ENCODE measurements around the gene IRF7.

Gene IRF7

DNA sequence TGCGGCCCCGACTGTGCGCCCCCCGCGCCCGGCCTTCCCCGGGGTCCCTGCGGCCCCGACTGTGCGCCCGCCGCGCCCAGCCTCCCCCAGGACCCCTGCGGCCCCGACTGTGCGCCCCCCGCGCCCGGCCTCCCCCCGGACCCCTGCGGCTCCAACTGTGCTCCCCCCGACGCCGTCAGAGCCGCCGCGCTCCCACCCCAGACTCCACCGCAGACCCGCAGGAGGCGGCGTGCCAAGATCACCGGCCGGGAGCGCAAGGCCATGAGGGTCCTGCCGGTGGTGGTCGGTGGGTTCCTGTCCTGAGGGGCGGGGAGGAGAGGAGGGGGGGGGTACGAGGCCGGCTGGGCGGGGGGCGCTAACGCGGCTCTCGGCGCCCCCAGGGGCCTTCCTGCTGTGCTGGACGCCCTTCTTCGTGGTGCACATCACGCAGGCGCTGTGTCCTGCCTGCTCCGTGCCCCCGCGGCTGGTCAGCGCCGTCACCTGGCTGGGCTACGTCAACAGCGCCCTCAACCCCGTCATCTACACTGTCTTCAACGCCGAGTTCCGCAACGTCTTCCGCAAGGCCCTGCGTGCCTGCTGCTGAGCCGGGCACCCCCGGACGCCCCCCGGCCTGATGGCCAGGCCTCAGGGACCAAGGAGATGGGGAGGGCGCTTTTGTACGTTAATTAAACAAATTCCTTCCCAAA is 24.4 kb upstream of the IRF7 start:
- DNase-seq = no peak

DNA sequence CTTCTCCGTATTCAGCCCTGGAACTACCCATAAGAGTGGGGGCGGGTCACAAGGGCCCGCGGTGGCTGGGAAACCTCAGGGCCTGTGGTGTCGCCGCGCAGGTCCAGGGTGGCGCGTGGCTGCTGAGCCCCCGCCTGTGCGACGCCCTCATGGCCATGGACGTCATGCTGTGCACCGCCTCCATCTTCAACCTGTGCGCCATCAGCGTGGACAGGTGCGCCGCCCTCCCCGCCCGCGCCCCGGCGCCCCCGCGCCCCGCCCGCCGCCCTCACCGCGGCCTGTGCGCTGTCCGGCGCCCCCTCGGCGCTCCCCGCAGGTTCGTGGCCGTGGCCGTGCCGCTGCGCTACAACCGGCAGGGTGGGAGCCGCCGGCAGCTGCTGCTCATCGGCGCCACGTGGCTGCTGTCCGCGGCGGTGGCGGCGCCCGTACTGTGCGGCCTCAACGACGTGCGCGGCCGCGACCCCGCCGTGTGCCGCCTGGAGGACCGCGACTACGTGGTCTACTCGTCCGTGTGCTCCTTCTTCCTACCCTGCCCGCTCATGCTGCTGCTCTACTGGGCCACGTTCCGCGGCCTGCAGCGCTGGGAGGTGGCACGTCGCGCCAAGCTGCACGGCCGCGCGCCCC is 23.7 kb upstream of the IRF7 start:
- DNase-seq = no peak

DNA sequence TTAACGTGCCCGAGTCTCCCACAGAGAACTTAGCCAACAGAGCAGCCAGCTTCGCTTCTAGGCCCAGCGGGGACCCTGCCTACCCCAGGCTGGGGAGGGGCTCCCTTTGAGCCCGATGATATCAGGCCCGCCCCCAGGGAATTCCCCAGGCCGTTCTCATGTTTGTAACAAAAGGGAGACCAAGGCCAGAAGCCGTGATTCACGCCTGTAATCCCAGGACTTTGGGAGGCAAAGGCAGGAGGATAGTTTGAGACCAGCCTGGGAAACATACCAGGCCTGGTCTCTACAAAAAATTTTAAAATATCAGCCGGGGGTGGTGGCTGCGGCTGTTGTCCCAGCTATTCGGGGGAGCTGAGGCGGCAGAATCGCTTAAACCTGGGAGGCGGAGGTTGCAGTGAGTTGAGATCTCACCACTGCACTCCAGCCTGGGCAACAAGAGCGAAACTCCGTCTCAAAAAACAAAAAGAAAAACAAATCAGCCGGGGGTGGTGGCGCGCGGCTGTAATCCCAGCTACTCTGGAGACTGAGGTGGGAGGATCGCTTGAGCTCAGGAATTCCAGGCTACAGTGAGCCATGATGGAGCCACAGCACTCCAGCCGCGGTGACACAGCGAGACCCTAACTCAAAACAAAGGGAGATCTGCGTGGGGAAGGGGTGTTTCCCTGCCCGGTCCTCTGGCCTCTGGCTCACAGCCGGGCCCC is 23.0 kb upstream of the IRF7 start:
- no peak for DNase-seq

DNA sequence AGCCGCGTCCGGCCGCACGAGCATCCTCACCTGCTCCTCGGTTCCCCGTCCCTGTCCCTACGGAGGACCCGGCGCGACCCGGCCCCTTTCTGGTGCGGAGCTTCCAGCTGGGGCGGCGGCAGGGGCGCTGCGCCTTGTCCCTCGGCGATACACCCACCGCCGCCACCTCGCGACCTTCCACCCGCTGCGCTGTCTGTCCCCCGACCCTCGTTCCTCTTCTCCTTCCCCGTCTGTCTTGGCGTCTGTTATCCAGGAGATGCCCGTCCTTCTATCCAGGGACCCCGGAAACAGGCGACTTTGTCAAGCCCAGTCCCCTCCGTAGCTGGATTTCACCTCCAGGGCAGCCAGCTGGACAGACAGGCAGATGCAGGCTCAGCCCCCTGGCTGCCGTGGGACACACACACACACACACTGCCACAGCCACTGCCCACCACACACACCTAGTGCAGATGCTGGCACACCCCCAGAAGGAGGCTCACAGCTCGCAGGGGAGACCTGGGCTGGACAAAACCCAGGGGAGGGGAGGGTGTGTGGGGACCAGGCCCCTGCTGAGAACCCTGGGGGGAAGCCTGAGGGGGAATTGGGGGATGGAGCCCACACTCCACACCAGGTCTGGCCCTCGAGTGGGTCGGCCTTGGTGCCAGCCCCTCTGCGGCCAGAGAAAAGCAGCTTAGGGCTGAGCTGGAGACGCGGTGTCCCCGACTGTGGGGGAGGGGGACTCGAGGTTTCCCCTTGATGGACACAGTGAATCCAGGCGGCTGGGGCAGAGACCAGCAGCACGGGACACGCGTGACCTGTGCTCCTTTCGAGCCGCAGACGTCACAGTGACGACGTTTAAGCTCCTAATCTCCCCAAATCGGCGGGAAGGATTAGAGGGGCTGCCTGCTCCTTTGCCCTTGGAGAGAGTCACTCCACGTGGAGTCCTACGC is 22.1 kb upstream of the IRF7 start:
- DNase-seq = no peak

DNA sequence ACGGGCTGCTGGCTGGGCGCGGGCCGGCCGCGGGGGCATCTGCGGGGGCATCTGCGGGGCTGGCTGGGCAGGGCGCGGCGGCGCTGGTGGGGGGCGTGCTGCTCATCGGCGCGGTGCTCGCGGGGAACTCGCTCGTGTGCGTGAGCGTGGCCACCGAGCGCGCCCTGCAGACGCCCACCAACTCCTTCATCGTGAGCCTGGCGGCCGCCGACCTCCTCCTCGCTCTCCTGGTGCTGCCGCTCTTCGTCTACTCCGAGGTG is 21.5 kb upstream of the IRF7 start:
- no peak for DNase-seq

DNA sequence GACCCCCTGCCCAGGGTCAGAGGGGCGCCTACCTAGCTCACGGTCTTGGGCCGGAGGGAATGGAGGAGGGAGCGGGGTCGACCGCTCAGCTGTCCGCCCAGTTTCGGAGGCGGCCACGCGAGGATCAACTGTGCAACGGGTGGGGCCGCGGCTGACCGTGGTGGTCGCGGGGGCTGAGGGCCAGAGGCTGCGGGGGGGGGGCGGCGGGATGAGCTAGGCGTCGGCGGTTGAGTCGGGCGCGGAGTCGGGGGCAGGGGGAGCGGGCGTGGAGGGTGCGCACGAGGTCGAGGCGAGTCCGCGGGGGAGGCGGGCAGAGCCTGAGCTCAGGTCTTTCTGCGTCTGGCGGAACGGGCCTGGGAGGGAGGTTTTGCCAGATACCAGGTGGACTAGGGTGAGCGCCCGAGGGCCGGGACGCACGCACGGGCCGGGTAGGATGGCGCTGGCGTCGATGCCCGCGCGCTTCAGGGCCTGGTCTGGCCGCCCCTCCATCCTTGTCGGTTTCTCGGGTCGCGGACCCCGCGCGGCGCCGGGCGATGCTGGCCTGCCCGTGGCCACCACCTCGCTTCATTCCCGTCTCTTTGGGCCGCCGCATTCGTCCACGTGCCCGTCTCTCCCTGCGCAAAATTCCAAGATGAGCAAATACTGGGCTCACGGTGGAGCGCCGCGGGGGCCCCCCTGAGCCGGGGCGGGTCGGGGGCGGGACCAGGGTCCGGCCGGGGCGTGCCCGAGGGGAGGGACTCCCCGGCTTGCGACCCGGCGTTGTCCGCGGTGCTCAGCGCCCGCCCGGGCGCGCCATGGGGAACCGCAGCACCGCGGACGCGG is 21.0 kb upstream of the IRF7 start, which contains the start of gene DRD4:
Gene DRD4, plus strand, starts transcription at position 759 of the 822 bp plus-strand sequence. Its CDS starts 36 bp downstream, at position 795.
- no peak for DNase-seq

DNA sequence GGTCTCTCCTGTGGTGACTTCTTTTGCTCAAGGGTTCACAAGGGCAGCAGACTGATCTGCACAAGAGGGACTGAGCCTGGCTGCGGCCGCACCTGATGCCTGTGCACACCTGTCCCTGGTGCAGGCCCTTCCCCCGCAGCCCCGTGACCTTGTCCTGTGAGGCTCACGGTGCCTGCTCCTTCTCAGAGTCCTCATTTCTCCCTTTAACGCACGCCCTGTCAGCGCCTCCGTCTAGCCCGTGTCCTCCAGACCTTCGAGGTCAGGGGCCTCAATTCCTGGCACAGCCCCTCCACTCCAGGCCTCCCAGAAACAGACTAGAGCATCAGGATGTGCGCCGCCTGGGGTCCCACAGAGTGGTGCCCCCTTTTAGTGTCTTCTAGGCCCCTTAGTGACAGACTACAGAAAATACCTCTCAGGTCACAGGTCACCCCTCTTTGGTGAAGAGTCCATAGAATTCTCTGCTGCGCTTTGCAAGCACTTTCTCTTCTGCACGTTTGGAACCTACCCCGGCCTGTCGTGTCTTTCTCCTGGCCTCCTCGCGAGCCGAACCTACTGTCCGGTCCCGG is 20.3 kb upstream of the IRF7 start:
- DNase-seq = no peak

DNA sequence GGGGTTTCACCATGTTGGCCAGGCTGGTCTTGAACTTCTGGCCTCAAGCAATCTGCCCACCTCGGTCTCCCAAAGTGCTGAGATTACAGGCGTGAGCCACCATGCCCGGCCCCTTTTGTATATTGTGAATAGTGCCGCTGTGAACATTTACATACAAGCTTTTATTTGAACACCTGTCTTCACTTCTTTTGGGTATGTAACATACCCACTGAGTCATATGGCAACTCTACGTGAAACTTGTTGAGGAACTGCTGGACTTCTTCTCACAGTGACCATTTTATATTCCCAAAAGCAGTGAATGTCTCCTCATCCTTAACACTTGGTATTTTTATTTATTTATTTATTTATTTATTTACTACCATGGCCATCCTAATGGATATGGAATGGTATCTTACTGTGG is 15.1 kb upstream of the IRF7 start:
- DNase-seq = no peak

DNA sequence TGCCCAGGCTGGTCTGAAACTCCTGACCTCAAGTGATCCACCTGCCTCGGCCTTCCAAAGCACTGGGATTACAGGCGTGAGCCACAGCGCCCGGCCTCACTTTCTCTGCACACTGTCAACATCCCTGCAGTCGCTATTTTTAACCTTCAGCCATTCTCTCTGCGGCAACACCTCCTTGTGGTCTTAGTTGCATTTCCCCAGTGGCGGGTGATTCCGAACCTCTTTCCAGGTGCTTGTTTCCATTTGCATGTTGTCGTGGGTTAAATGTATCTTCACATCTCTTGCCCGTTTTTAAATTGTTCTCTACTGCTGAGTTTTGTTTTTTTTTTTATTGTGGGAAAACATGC is 13.5 kb upstream of the IRF7 start:
- no peak for DNase-seq

DNA sequence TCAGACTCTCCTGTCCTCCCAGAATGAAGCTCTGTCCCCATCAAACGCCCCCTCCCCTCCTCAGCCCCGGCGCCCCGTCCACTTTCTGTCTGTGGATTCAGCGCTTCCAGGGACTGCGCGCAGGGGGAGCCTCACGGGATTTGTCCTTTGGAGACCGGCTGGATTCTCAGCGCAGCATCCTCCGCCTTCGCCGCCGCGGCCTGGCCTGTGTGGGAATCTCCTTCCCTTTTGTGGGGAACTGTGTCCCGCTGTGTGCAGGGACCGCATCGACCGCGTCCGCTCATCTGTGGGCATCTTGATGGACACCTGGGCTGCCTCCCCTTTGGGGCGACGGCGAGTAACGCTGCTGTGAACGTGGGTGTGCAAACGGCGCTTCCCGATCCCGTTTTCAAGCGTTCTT is 12.3 kb upstream of the IRF7 start:
- DNase-seq = no peak

DNA sequence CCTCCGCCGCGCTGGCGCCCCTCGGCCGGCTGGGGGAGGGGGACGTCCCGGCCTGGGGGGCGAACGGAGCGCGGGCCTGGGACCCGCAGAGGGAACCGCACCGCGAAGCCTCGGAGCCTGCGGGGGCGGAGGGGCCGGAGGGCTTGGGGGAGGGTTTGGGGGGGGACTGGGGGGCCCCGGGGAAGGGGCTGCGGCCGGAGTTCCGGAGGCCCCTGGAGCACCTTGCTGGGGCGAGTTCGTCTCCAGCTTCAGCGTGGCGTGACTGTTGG is 11.5 kb upstream of the IRF7 start:
- DNase-seq = no peak

DNA sequence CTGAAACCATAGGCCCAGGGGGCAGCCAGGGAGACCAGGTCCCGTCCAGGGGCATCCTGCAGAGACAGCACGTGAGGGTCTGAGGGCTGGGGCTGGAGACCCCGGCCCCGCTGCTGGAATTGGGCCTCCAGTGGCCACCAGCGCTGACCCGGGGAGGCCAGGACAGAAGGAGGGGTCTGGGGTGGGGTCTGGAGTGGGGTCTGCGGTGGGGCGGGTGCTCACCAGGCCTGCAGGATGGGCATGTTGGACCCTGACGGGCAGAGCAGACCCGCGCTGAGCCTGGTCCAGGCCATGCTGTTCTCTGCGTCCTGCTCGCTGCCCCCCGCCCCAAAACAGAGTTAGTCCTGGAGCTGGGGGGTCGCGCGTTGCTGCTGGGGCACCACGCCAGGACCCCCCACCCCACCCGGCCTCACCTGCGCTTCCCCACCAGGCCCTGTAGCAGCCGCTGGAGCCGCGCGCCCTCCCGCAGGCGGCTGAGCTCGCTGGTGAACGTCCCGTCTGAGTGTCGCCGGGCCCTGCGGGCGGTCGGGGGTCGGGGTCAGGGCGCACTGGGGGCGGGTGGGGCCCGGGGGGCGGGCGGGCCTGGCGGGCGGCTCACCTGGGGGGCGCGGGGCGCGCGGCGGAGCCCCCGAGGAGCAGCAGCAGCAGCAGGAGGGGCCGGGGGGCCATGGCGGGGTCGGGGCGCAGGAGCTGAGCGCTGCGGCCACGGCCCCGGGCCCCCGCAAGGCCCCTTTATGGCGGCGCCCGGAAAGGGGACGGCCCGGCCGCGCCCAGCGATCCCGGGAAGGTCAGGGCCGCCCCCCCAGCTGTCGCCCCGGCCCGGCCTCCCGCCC is 10.9 kb upstream of the IRF7 start, which contains the start of gene SCT:
Gene SCT, minus strand, starts transcription at position 707 of the 833 bp plus-strand sequence. Its CDS starts 38 bp downstream, at position 669.
- no peak for DNase-seq

DNA sequence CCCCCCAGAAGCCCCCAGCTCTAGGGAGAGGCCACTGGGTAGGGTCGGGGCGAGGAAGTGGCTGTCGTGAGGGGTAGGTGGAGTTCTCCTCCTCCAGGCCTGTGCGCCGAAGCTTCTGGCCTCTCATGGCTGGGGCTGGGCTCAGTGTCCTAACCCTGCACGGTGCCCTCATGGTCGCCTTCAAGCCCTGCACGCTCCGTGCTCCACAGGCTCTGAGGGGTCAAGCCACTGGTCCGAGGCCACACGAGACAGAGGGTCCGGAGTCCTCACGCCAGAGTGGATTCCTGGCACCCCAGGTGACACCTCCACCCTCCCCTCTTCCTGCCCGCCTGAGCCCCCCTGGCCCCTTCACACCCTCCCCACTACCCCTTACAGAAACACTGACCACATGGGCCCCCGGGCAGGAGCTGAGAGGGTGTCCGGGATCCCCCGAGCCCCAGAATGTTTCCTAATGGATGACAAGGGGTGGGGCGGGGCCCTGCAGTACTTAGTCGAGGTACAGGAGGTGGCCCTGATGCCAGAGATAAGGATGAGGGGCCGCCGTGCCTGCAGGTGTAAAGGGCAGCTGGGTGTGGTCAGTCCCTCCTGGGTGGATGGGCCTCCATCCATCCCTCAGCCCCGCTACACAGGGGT is 10.0 kb upstream of the IRF7 start:
- DNase-seq = no peak

DNA sequence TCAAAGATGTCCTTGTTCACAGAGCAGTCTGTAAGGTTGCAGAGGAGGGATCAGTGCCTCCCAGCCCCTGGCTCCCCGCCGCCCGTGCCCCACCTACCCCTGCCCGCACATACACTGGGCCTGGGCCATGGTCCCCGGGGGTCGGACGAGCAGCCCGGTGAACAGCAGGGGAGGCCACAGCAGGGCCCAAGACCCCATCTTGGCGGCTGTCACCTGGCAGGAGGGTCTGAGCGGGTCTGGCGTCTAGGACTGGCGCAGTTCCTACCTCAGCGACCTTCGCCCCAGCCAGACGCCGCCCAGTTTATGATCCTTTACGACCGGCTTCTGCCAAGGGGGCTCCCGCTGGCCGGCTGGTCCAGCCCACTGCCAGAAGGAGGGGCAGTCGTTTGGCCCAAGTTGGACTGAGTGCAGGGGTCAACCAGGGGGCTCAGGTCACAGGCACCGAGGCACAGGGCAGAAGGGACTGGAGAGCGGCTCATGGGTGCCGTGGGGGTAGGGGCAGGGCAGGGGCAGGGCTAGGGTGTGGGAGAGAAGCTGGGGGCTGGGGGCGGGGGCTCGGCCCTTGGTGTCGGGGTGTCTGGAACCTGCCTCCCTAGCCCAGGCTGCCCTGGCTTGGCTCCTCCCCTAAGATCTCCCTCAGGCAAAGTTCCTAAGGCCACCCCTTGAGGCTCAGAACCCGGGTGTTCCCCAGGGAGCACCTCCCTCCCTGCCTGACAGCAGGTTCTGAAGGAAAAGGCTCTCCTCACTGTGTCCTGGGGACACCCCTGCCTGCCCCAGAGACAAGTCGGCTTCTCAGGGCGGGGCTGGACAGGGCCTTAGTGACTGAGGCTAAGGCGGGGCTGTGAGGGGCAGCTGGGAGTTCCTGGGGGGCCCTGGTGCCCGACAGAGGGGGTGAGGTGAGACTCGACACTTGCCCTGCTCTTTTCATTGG is 9.2 kb upstream of the IRF7 start, which contains the start of gene CDHR5:
Gene CDHR5, minus strand, starts transcription at position 251 of the 931 bp plus-strand sequence. Its CDS starts 53 bp downstream, at position 198.
- no peak for DNase-seq

DNA sequence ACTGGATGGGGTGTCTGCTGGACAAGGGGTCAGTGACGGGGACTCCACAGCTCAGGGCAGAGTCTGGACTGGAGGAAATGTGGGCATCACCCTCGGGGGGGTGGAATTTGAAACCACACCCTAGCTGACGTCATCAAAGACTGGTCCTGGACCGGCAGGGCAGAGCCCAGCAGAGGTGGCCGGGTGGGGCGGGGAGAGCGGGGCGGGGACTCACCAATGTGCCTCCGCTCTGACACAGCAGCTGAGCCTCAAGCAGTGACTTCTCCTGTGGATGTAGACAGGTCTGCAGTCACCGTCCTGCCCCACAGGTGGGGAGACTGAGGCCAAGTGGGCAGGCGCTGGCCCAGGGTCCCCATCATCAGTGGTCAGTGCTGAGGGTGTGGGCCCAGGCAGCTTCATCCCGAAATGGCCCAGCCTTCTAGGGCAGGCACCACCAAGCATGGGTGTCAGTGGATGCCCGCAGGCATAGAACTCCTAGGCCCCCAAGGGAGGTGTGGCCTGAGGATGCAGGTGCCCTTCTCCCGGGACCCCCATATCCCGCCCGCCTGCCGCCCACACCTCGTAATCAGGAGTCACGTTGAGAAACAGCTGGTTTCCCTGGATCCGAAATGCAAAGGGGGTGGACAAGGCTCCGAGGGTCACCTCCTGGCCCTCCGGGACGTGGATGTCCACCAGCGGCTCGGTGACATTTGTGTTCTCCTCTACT is 8.4 kb upstream of the IRF7 start:
- DNase-seq = no peak

DNA sequence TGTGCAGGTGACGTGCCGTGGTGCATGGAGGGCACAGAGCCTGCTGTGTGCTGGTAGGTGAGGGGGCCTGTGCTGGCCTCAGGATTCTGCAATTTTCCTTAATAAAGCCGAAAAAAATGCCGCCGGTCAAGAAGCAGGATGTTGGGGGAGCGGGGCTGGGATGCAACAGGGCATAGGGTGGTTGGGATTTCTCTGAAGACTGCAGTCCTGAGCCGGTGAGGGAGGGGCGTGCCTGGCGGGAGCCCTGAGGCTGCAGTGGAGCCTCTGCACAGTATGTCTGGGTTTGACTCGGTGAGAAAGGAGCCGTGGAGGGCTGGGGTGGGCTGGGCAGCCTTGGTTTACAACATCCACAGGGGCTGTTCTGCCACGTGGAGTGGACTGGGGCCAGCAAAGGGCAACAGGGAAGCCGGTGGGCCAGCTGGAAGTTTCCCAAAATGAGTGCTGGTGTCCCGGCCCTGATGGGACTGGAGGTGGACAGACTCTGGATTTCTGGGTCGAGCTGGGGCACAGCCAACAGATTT is 7.7 kb upstream of the IRF7 start:
- no peak for DNase-seq

DNA sequence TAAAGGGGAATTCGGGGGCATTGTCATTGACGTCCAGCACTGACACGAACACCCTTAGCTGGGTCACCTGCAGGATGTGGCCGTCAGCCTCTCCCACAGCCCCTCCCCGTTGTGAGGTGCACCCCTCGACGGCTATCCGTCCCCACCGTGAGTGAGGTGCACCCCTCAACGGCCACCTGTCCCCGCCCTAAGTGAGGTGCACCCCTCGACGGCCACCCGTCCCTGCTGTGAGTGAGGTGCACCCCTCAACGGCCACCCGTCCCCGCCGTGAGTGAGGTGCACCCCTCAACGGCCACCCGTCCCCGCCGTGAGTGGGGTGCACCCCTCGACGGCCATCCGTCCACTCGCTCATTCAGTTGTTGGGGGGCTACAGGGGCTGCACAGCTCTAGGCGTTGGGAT is 6.1 kb upstream of the IRF7 start:
- no peak for DNase-seq

DNA sequence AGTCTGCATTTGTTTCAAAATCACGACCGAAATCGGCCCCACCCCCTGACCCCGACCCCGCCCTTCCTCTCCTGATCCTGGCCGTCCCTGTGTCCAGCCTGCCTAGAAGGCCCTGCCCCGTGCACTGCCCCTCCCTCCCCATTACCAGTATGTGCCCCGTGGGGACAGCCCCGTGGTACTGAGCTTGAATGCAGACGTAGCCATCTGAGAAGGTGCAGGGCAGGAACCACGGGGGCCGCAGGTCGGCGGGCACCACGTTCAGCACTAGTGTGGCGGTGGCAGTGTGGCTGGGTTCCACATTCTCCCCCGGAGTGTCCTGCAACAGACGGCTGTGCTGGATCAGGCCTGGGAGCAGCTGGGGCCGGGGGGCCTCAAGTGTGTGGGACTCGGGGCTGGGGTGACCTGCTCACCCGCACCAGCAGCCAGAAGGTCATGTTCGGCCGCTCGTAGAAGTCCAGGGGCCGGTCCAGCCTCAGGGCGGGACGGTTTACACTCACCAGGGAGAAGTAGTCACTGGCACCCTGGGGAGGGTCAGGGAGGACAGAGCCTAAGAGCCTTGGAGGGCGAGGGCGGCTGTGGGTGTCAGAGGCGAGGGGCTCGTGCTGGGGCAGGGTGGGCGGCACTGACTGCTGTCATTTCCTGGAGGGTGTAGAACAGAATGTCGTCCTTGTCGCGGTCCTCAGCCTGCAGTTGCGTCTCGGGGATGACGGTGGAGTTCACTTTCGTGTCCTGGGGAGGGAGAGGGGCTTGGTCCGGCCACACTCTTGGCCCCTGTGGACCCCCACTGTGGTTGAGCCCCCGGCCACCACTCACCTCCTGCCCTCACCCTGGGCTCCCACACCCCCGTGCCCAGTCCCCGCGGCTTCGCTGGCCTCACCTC is 5.4 kb upstream of the IRF7 start:
- no peak for DNase-seq
